ENCODE data around the gene CORO2A.
"Not testable (repeated sequence)": the region's sequence is repeated elsewhere in the genome, so short reads cannot be mapped to it uniquely, and the experiment has no call there.

The CORO2A gene

DNA sequence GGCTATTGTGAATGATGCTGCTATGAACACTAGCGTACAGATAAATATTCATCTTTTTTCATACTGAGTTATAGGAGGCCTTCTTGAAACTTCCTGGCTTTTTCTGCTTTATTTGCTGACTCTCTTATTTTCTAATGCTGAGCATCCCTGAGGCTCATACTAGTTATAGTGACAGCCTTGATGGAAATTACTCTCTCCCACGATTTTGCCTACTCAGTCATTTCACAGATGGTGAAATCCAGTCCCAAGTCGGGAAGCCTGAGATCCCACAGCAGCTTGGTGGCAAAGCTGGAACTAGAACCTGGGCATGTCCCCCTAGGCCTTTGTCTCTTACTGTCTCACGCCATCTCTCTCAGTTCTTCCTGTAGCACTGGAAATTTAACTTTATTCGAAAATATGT, 113.5 kb downstream of the CORO2A start:
- no peak for DNase-seq

DNA sequence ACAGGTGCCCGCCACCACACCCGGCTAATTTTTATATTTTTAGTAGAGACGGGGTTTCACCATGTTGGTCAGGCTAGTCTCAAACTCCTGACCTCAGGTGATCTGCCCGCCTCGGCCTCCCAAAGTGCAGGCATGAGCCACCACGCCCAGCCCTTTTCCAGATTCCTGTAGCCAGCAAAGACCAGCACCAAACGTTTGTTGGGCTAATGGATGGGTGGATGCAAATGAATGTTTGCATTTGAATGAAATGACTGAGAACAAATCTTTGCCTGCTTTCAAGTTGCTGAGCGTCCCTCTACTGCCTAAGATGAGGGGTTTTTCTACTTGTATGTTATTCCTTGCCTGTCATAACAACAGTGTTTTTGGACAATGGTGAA, 115.9 kb downstream of the CORO2A start:
- not testable (repeated sequence) for DNase-seq

DNA sequence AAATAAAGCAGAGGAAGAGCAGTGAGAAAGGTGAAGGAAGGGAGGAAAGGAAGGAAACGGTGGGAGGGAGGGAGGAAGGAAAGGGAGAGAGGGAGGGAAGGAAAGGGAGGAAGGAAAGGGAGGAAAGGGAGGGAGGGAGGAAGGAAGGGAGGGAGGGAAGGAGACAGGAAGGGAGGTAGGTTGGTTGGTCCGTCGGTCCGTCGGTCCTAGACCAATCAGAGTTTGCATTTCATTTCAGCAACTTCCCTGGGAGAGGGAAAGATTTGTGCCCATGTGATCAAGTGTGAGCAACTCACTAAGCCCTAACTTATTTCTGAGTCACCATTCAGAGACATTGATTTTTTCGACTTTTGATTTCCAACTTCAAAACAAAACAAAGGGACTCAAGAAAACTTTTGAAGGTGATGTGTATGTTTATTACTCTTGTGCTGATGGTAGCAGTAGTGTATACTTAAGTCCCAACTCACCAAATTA, 117.1 kb downstream of the CORO2A start:
- DNase-seq, result peak; percentile 55

DNA sequence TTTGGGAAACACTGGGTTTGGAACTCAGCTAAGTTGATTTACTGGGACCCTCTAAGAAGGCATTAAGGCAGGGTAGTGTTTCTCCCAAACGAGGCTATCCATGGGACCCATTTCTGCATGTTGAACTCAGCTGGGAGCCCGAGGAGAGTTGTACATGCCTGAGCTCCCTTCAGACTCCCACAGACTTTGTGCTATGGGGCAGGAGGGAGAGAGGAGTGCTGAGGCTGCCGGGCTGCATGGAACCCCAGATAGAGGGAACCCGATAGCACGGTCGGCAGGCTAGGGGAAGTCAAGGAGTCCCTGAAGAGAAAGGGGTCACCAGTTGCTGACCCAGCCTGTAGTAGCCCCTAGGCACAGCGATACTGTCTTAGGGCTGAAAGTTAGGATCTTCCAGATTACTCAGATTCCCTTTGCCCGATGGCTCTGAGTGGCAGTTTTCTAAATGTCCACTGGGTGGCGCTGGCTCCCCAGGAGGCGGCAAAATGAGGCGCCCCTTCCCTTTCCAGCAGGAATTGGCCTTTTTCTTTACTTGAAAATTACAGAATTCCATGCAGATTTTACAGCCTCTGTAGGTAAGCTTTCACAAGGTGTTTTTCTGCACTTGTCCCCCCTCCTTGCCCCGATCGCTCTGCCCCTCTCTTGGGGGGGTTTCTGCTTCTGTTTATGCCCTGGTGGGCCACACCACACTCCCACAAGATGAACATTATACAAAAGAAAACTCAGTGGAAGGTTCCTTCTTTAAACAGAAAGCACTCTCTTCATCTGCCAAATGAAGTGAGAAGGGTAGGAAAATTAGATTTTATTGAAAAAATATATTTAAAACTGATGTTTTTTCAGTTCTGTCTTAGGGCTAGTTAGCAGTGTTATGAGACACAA, 118.1 kb downstream of the CORO2A start:
- peak; percentile 70 for DNase-seq

DNA sequence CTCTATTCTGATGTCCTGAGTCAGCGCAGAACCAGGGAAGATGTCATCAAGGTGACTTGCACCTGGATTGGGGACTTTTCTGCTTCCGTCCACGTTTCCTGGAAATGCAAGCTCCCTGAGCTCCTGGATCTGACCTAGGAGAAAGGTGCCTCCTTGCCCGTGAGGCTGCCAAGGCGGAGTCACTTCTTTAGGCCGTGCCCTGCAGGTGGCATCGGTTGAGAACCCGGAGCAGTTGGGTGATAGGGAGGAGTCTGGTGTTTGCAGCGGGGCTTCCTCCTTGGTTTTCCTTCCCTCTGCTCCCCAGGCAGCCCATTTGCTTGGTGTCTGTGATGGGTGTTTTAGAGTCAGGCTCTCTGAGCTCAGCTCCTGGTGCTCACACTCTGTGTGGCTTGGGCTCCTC, 120.7 kb downstream of the CORO2A start:
- DNase-seq, result no peak
